ENCODE data around the gene TMPRSS11F. TPM values are rescaled to one million over a fixed set of nuclear protein-coding genes. Genes with fewer than 3 reads are reported as not detected.

Gene TMPRSS11F
- total RNA-seq, 2 experiments from 2014 or later: not detected

DNA sequence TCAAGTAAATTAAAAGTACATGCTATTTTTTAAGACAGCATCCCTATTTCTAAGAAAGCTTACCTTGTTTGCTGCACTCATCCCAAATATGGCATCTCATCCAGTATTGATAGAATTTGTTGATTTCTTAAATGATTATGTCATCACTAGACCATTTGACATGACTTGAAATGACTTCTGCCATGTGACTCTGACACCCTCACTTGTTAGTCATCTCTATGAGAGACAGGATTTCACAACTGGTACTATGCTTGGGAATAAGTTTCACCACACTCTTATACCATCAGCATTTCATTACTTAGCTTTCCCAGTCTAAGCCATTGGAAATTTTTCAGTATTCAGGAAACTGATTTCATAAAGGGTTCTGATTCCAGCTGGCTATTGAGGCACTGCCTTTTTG, 55.3 kb downstream of the TMPRSS11F start:
- Mint-ChIP-seq H3K27ac (no peak overlapping the region), H3K4me3 (no peak overlapping the region), H3K36me3 (no peaks in the 10 kb centered on the region), H3K9me3 (no peaks in the 10 kb centered on the region), H3K27me3 (peaks cover 2% of the 10 kb centered on the region), H3K4me1 (ENCODE audit: low read depth) (no peaks in the 10 kb centered on the region)
- CTCF ChIA-PET: no interaction called here
- intact Hi-C loops (cut with micrococcal nuclease): no loop called here
- DNase-seq: no peak
- POLR2A ChIA-PET: no interaction called here

- ChIA-PET CTCF (interaction anchor here (0.7 kb wide), 1 partner anchor 10 kb away, joined by 4 read pairs; no protein-coding TSS in a partner anchor), POLR2A (no interaction called here)
- Mint-ChIP-seq H3K36me3 (no peaks in the 10 kb centered on the region), H3K27ac (no peak overlapping the region), H3K9me3 (no peaks in the 10 kb centered on the region), H3K27me3 (peaks cover 2% of the 10 kb centered on the region), H3K4me3 (no peak overlapping the region), H3K4me1 (ENCODE audit: low read depth) (no peaks in the 10 kb centered on the region)
- DNase-seq: no peak
- intact Hi-C loops (cut with micrococcal nuclease): no loop called here
Measured at GRCh38 chr4:68070302-68070701, 59.4 kb downstream of the TMPRSS11F start.

- ChIA-PET CTCF (interaction anchor here (0.6 kb wide), 1 partner anchor 114 kb away, joined by 3 read pairs; no protein-coding TSS in a partner anchor), POLR2A (no interaction called here)
- no peak overlapping the region for H3K27ac Mint-ChIP-seq
- no peak for DNase-seq
- no peaks in the 10 kb centered on the region for H3K27me3 Mint-ChIP-seq
- no peaks in the 10 kb centered on the region for H3K9me3 Mint-ChIP-seq
- intact Hi-C loops (cut with micrococcal nuclease): no loop called here
- H3K4me1 Mint-ChIP-seq (ENCODE audit: low read depth): no peaks in the 10 kb centered on the region
- no peaks in the 10 kb centered on the region for H3K36me3 Mint-ChIP-seq
- H3K4me3 Mint-ChIP-seq: no peak overlapping the region
Measured at GRCh38 chr4:68062501-68062900, 67.2 kb downstream of the TMPRSS11F start.

DNA sequence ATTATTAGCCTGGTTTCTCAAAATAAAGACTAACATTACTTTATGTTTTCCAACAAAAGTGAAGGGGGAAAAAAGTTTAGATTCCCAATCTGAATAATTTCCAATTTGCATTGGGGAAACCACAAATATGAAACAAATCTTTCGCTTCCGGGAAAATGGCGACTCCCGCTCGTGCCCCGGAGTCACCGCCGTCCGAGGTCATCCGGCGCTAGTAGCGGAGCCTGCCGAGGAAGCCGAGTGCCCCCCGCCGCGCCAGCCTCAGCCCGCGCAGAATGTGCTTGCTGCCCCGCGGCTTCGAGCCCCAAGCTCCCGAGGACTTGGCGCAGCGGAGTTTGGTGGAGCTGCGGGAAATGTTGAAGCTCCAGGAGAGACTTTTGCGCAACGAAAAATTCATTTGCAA, 91.4 kb downstream of the TMPRSS11F start:
- H3K27ac Mint-ChIP-seq: no peak overlapping the region
- no peaks in the 10 kb centered on the region for H3K27me3 Mint-ChIP-seq
- H3K36me3 Mint-ChIP-seq: no peaks in the 10 kb centered on the region
- DNase-seq: no peak
- intact Hi-C loops (cut with micrococcal nuclease): no loop called here
- no peak overlapping the region for H3K4me3 Mint-ChIP-seq
- ChIA-PET CTCF (no interaction called here), POLR2A (no interaction called here)
- H3K9me3 Mint-ChIP-seq: no peaks in the 10 kb centered on the region
- no peaks in the 10 kb centered on the region for H3K4me1 Mint-ChIP-seq (ENCODE audit: low read depth)

- H3K27ac Mint-ChIP-seq: no peak overlapping the region
- intact Hi-C loops (cut with micrococcal nuclease): no loop called here
Measured at GRCh38 chr4:68021185-68021584, 108.5 kb downstream of the TMPRSS11F start.

DNA sequence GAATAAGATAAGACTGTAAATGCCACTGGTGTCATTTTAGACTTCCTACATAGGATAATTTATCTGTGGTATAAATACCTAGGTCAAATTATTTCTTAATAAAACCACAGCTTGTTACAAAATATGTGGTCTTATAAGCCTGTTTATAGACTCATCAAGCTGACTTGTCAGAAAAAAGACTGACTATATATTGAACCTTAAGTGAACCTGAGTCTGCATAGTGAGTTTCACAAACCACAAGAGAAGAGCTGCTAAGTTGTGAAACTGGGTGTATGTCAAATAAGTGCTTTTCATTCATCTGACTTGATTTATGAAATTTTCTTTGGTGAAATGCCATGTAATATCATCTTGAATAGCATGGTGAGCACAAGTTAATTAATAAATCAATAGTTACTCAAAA, 118.0 kb downstream of the TMPRSS11F start:
- Mint-ChIP-seq H3K27ac (no peak overlapping the region), H3K4me1 (ENCODE audit: low read depth) (no peaks in the 10 kb centered on the region), H3K36me3 (no peaks in the 10 kb centered on the region), H3K9me3 (no peaks in the 10 kb centered on the region), H3K4me3 (no peak overlapping the region), H3K27me3 (no peaks in the 10 kb centered on the region)
- intact Hi-C loops (cut with micrococcal nuclease): no loop called here
- POLR2A ChIA-PET: no interaction called here
- CTCF ChIA-PET: no interaction called here
- DNase-seq: no peak

More at GRCh38 chr4:68021185-68021584, 108.5 kb downstream of the TMPRSS11F start:
- Mint-ChIP-seq H3K4me1 (ENCODE audit: low read depth) (no peaks in the 10 kb centered on the region), H3K9me3 (no peaks in the 10 kb centered on the region), H3K36me3 (no peaks in the 10 kb centered on the region), H3K27me3 (no peaks in the 10 kb centered on the region), H3K4me3 (no peak overlapping the region)
- DNase-seq: no peak
- CTCF ChIA-PET: no interaction called here
- POLR2A ChIA-PET: no interaction called here

Other genes with a start within 250 kb of the TMPRSS11F start
- not detected for gene TMPRSS11D, start 245.9 kb downstream of the TMPRSS11F start, total RNA-seq
- gene TMPRSS11A, start 166.4 kb downstream of the TMPRSS11F start, total RNA-seq: not detected
- gene TMPRSS11B, start 115.8 kb upstream of the TMPRSS11F start, total RNA-seq: not detected
- 10 to 100 TPM; 66.8 to 68.5 TPM for gene YTHDC1, start 220.2 kb upstream of the TMPRSS11F start, total RNA-seq

All from activated CD4-positive, alpha-beta memory T cell treated with anti-CD3 and anti-CD28 coated beads for 36 hours (primary cell).